Cardiac muscle cell (in vitro differentiated cells and primary cell): ENCODE data around the gene APOL1. TPM values are rescaled to one million over a fixed set of nuclear protein-coding genes. Genes with fewer than 3 reads are reported as not detected.

Experiments
- DNase-seq, 2 donors: peaks; one replicate each; pipeline versions ENCODE4 v3.0.0 to v3.0.0-alpha.2; 2010 to 2017; ENCODE audit warnings: low read depth in 1 of 2, low spot score in 1 of 2
- H3K27ac ChIP-seq: fragments of 200-600 bp; sonication (generic); 2 replicates; pipeline ENCODE4 v1.5.1; 2016
- H3K27me3 ChIP-seq: fragments of 200-600 bp; sonication (generic); 2 replicates; pipeline ENCODE4 v1.6.0; 2016; ENCODE audit warnings: control low read depth
- H3K36me3 ChIP-seq: fragments of 200-600 bp; sonication (generic); 2 replicates; pipeline ENCODE4 v1.5.1; 2016; ENCODE audit warnings: control low read depth
- H3K4me1 ChIP-seq: fragments of 200-600 bp; sonication (generic); 2 replicates; pipeline ENCODE4 v1.8.1; 2017; ENCODE audit warnings: low read depth, mild to moderate bottlenecking, mixed run types
- H3K4me3 ChIP-seq: fragments of 200-600 bp; sonication (generic); 2 replicates; pipeline ENCODE4 v1.5.1; 2016; ENCODE audit warnings: mild to moderate bottlenecking
- H3K9me3 ChIP-seq: fragments of 200-600 bp; sonication (generic); 2 replicates; pipeline ENCODE4 v1.5.1; 2017; ENCODE audit warnings: low read depth, mild to moderate bottlenecking, control low read depth
- polyA plus RNA-seq: library from polyadenylated mRNA; unstranded; fragments of >200 nt; fragmentation: Nextera tagmentation; extraction: Ambion mirVana; gene quantifications from 2 replicates; pipeline ENCODE4 v1.2.1, GENCODE V29; 2016
- total RNA-seq: library from RNA; depleted of rRNA; stranded (reverse); fragments of >200 nt; gene quantifications from 2 replicates; pipeline ENCODE4 v1.2.3, GENCODE V29; 2016
- TF ChIP-seq, protein P1 (sequence below): IDR thresholded peaks from 2 replicates; pipeline ENCODE4 v1.5.1; 2012; ENCODE audit warnings: low read depth, mild to moderate bottlenecking, low read length

APOL1 gene
- total and polyA plus RNA-seq, 2 experiments from 2014 or later, result 0.06 TPM; not detected in 1

DNA sequence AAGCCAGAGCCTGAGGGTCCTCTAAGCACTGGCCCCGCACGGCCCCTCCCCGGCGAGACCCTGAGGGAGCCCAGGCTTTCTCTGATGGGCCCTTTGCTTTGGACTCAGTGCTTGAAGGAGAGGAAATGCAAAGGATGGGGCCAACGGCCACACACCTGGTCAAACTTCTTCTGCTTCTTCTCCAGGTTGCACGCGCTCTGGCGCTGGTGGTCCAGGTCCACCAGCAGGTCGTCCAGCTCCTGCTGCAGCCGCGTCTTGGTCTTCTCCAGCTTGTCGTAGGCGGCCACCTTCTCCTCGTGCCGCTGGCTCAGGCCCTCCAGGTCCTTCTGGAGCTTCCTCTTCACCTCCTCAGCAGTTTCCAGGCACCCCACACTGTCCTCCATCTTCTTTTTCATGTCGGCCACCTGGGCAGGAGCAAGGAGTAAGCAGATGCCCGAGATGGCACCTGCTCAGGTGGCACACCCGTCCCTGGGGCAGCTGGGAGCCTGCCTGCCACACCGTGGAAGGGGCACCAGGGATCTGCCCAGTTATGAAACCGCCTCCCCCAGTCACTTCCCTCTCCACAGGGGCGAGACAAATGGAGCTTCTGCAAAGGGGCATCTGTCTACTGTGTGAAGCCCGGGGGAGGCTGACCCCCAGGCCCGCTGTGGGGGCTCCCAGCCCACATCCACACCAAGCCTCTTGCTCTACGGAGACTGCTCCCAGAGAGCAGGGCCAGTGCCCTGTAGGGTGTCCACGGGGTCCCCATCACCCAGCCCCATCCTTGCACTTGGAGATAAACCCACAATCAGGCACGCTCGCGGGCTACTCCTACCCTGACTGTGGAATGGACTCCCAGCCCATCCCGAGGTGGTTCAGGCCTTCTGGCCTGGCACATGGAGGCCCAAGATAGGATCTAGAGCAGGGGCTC lies 39.2 kb downstream of the APOL1 start:
- peaks cover 78% of the 10 kb centered on the region for H3K36me3 ChIP-seq
- TF ChIP-seq, protein P1, sequence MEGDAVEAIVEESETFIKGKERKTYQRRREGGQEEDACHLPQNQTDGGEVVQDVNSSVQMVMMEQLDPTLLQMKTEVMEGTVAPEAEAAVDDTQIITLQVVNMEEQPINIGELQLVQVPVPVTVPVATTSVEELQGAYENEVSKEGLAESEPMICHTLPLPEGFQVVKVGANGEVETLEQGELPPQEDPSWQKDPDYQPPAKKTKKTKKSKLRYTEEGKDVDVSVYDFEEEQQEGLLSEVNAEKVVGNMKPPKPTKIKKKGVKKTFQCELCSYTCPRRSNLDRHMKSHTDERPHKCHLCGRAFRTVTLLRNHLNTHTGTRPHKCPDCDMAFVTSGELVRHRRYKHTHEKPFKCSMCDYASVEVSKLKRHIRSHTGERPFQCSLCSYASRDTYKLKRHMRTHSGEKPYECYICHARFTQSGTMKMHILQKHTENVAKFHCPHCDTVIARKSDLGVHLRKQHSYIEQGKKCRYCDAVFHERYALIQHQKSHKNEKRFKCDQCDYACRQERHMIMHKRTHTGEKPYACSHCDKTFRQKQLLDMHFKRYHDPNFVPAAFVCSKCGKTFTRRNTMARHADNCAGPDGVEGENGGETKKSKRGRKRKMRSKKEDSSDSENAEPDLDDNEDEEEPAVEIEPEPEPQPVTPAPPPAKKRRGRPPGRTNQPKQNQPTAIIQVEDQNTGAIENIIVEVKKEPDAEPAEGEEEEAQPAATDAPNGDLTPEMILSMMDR, result no peak

DNA sequence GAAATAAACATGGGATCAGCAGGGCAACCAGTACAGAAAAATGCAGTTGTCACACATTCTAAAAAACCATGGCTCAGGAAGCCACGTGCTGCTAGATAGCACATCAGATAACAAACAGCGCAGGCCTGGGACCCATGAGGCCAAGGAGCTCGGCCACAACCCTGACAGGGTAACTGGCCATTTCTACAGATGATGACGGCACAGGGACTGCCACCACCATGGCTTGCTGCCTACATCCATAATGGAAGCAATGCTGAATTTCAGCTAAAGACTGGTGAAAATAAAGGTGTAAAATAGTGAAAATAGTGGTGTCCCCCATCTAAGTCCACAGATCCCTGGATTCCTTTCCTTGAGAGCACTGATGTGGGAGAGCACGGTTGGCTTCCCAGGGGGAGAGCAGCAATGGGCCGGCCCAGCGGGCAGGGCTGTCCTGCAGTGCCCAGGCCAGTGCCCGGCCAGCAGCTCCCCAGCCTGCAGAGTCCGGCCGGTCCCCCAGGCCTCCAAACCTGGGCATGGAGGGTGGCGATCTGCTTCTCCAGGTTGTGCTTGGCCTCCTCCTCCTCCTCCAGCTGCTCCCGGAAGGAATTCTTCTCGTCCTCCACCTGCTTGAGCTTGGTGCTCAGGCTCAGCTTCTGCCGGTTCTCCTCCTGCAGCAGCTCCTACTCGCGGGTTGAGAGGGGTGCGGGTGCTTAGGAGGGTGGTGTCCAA lies 40.0 kb downstream of the APOL1 start:
- no peaks in the 10 kb centered on the region for H3K4me1 ChIP-seq
- H3K36me3 ChIP-seq, result peaks cover 81% of the 10 kb centered on the region
- no peak for DNase-seq
- no peaks in the 10 kb centered on the region for H3K9me3 ChIP-seq
- no peak overlapping the region for H3K4me3 ChIP-seq
- no peak overlapping the region for H3K27ac ChIP-seq
- no peaks in the 10 kb centered on the region for H3K27me3 ChIP-seq
- TF ChIP-seq, protein P1, result no peak

More for the DNA sequence above, 39.2 kb downstream of the APOL1 start:
- Histone ChIP-seq H3K27me3 (no peaks in the 10 kb centered on the region), H3K9me3 (no peaks in the 10 kb centered on the region), H3K27ac (no peak overlapping the region), H3K4me3 (no peak overlapping the region), H3K4me1 (no peaks in the 10 kb centered on the region)
- DNase-seq, result no peak

DNA sequence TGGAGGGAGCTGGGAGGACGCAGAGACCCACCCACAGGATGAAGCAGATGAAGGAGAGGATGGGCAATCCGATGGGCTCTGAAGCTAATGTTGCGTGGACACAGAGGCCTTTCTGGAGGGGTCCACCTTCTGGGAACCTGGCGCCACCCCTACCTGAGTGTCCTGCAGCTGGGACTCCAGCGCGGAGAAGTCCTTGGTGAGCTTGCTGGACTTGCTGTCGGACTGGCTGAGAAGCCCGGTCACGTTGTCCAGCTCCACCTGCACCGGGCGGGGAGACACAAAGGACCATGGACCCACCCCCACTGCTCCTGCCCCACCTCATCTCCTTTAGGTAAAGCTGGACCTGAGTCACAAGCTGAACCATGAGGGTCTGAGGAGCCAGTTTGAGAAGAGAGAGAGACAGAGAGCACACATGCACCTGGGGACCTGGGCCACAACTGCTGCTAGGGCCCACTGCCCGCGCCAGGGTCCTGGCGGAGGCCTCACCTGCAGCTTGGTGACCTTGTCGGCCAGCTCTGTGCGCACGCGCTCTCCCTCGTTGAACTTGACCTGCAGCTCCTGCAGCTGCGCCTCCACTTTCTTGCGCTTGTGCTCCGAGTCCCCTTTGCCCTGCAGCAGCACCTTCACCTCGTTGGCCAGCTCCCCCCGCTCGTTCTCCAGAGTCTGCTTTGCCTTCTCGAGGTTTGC lies 40.8 kb downstream of the APOL1 start:
- no peak for DNase-seq
- H3K4me3 ChIP-seq, result no peak overlapping the region

DNA sequence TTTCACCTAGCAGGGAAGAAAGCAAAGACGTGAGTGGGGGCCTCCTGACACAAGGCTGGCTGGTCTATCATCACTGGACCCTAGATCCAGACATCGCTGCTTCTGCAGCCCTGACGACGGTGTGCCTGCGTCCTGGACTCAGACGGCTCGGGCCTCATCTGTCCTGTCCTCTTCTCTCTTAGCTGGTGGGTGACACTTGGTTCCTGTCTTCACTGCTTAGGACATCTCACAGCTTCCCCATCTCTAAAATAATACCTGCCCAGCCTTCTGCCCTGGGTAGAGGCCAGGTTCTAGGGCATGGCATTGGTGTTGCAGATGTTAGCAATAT lies 41.3 kb downstream of the APOL1 start:
- no peaks in the 10 kb centered on the region for H3K9me3 ChIP-seq
- TF ChIP-seq, protein P1, result no peak
- no peaks in the 10 kb centered on the region for H3K27me3 ChIP-seq
- DNase-seq, result no peak
- no peak overlapping the region for H3K27ac ChIP-seq
- peaks cover 81% of the 10 kb centered on the region for H3K36me3 ChIP-seq
- no peaks in the 10 kb centered on the region for H3K4me1 ChIP-seq
- no peak overlapping the region for H3K4me3 ChIP-seq

More for the DNA sequence above, 40.8 kb downstream of the APOL1 start:
- TF ChIP-seq, protein P1, result no peak
- Histone ChIP-seq H3K4me1 (no peaks in the 10 kb centered on the region), H3K27ac (no peak overlapping the region), H3K27me3 (no peaks in the 10 kb centered on the region), H3K9me3 (no peaks in the 10 kb centered on the region), H3K36me3 (peaks cover 81% of the 10 kb centered on the region)

DNA sequence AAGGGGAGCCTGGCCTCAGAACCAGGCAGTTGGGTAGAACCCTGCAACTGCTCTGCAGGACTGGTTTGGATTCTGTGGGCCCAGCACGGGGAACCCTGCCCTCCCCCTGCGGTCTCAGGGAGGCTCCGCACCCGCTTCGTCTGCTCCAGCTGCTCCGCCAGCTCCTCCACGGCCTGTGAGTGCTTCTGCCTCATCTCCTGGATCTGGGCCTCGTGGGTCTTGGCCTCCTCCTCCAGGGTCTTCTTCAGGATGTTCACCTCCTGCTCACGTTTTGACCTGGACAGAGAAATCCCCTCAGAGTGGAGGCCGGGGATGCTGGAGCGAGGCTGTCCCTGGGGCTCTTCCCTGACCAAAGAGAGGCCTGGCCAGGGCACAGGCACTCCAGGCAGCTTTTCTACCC lies 41.9 kb downstream of the APOL1 start:
- Histone ChIP-seq H3K36me3 (peaks cover 81% of the 10 kb centered on the region), H3K9me3 (no peaks in the 10 kb centered on the region), H3K4me3 (no peak overlapping the region), H3K27ac (no peak overlapping the region), H3K27me3 (no peaks in the 10 kb centered on the region), H3K4me1 (no peaks in the 10 kb centered on the region)
- TF ChIP-seq, protein P1, result no peak
- DNase-seq, result no peak
